ENCODE data around the gene GPR45. TPM values are rescaled to one million over a fixed set of nuclear protein-coding genes. Genes with fewer than 3 reads are reported as not detected.

GPR45 gene
- total and polyA plus RNA-seq, 11 donors: not detected

DNA sequence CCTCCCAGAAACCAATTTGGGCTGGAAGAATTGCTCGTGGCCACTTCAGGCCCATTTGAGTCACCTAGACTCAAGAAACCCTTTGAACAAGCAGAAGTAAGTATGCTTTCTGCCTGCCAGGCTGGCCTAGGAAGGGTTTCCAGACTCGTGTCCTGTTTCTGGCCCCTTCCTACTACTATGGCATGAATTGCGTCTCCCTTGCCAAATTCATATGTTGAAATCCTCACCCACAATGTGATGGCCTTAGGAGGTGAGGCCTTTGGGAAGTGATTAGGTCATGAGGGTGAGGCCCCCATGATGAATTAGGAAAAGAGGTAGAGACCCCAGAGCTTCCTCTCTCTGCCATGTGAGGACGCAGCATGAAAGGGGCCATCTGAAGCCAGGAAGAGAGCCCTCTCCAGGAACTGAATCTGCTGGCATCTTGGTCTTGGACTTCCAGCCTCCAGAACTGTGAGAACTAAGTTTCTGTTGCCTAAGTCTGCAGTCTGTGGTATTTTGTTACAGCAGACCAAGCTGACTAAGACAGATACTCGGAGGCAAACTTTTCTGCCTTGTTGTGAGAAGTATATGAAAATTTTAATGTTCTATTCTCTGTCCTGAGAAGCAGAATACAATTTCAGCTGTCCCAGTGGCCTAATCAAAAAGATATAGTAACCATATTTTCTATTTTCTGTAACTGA lies 13.1 kb downstream of the GPR45 start:
- Histone ChIP-seq H3K36me3 (no peaks in the 10 kb centered on the region), H3K27ac (no peak overlapping the region), H3K4me1 (no peaks in the 10 kb centered on the region), H3K27me3 (no peaks in the 10 kb centered on the region), H3K9me3 (no peaks in the 10 kb centered on the region), H3K4me3 (no peak overlapping the region)
- TF ChIP-seq, protein P1, sequence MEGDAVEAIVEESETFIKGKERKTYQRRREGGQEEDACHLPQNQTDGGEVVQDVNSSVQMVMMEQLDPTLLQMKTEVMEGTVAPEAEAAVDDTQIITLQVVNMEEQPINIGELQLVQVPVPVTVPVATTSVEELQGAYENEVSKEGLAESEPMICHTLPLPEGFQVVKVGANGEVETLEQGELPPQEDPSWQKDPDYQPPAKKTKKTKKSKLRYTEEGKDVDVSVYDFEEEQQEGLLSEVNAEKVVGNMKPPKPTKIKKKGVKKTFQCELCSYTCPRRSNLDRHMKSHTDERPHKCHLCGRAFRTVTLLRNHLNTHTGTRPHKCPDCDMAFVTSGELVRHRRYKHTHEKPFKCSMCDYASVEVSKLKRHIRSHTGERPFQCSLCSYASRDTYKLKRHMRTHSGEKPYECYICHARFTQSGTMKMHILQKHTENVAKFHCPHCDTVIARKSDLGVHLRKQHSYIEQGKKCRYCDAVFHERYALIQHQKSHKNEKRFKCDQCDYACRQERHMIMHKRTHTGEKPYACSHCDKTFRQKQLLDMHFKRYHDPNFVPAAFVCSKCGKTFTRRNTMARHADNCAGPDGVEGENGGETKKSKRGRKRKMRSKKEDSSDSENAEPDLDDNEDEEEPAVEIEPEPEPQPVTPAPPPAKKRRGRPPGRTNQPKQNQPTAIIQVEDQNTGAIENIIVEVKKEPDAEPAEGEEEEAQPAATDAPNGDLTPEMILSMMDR (IDR thresholded peaks at IDR 0.05): no peak
- TF ChIP-seq POLR2A (IDR thresholded peaks at IDR 0.05): no peak
- no peak for ATAC-seq
- intact Hi-C loops (cut with DNase I): no loop called here
- 88 to 92% (median 89%) methylated on average over 5 of the region's 5 CpGs for WGBS, 4 donors
- DNase-seq: no peak

DNA sequence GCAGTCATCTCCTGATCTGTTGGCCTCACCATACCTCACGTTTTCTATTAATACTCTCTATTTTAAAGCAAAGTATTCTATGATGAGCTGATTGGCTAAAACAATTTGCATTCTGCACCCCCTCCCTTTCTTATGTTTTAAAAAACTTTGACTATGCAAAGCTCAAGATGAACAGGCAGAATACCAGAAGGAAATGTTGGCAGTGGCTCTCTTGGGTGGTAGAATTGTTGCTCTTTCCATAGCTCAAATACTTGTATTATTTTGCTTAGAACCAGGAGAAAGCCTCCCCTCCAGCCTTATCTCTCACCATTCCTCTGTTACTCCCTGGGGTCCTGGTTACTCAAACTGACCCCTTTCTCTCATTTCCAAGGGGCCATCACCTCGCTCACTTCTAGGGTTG lies 14.4 kb downstream of the GPR45 start:
- TF ChIP-seq, protein P1 (IDR thresholded peaks at IDR 0.05): no peak
- no peak for TF ChIP-seq POLR2A (IDR thresholded peaks at IDR 0.05)
- H3K36me3 ChIP-seq: no peaks in the 10 kb centered on the region
- H3K4me1 ChIP-seq: no peaks in the 10 kb centered on the region
- no peak overlapping the region for H3K27ac ChIP-seq
- DNase-seq (no peak), ATAC-seq (no peak)
- no peaks in the 10 kb centered on the region for H3K27me3 ChIP-seq
- no peaks in the 10 kb centered on the region for H3K9me3 ChIP-seq
- intact Hi-C loops (cut with DNase I): no loop called here
- 81 to 88% (median 84%) methylated on average over 2 of the region's 2 CpGs for WGBS, 4 donors
- H3K4me3 ChIP-seq: no peak overlapping the region

DNA sequence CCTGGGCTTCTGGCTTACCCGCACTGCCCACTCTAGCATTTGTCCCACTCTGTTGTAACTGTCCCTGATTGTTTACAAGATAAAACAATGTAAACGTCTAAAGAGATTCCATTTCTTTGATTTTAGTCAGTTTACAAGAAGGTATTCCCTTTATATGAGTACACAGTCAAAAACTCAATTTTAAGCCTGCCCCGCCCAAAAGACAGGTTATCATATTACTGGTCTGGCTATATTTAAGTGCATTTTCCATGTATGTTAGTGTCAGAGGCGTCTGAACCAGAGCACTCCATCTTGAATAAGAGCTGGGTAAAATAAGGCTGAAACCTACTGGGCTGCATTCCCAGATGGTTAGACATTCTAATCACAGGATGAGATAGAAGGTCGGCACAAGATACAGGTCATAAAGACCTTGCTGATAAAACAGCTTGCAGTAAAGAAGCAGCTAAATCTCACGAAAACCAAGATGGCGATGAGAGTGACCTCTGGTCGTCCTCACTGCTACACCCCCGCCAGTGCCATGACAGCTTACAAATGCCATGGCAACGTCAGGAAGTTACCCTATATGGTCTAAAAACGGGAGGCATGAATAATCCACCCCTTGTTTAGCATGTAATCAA lies 15.0 kb downstream of the GPR45 start:
- Histone ChIP-seq H3K4me1 (no peaks in the 10 kb centered on the region), H3K9me3 (no peaks in the 10 kb centered on the region), H3K36me3 (no peaks in the 10 kb centered on the region), H3K27ac (no peak overlapping the region), H3K27me3 (no peaks in the 10 kb centered on the region), H3K4me3 (no peak overlapping the region)
- 56 to 73% (median 65%) methylated on average over 11 of the region's 11 CpGs for WGBS, 4 donors
- no peak for ATAC-seq
- intact Hi-C loops (cut with DNase I): no loop called here
- DNase-seq: no peak
- TF ChIP-seq POLR2A (IDR thresholded peaks at IDR 0.05): no peak
- TF ChIP-seq, protein P1 (IDR thresholded peaks at IDR 0.05): no peak

DNA sequence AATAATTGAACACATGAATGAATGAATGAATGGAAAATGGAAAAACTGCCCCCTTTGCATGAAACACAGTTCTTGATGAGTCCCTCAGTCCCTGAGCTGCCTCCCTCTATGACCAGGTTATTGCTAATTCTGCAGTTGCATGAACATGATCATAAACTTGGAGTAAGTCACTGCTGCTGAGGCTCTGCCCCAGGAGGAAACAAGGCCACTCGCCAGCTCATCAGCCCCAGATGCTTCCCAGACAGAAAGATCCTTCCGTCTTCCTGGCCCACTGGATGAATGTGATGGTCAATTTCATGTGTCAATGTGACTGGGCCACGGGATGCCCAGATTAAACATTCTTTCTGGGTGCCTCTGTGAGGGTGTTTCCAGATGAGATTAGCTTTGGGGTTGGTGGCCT lies 16.4 kb downstream of the GPR45 start:
- no peak for DNase-seq
- no peak overlapping the region for H3K27ac ChIP-seq
- TF ChIP-seq POLR2A (IDR thresholded peaks at IDR 0.05): no peak
- TF ChIP-seq, protein P1 (IDR thresholded peaks at IDR 0.05): no peak
- intact Hi-C loops (cut with DNase I): no loop called here
- no peaks in the 10 kb centered on the region for H3K4me1 ChIP-seq
- no peaks in the 10 kb centered on the region for H3K27me3 ChIP-seq
- no peak overlapping the region for H3K4me3 ChIP-seq
- H3K9me3 ChIP-seq: no peaks in the 10 kb centered on the region
- ATAC-seq: no peak
- WGBS, 4 donors: 79 to 92% (median 87%) methylated on average over 3 of the region's 3 CpGs
- peaks cover 0 to 2% (median 0%) of the 10 kb centered on the region in 9 donors for H3K36me3 ChIP-seq
